HG03196 (cell line): Measurements from ENCODE around the gene PPP2R5E.
"Not testable (repeated sequence)": the region's sequence is repeated elsewhere in the genome, so short reads cannot be mapped to it uniquely, and the experiment has no call there.

Experiments used
- ATAC-seq: cut with Tn5 transposase; IDR thresholded peaks from one replicate; pipeline ENCODE4 v1.9.1; 2021; ENCODE audit not compliant: unreplicated experiment

PPP2R5E gene

GRCh38 chr14:63543000-63543825 lies at the start of gene PPP2R5E:
PPP2R5E (minus strand) TSS chr14:63543377; CDS start chr14:63539685, 3,692 bp downstream.
- ATAC-seq, result peak; percentile 96

DNA sequence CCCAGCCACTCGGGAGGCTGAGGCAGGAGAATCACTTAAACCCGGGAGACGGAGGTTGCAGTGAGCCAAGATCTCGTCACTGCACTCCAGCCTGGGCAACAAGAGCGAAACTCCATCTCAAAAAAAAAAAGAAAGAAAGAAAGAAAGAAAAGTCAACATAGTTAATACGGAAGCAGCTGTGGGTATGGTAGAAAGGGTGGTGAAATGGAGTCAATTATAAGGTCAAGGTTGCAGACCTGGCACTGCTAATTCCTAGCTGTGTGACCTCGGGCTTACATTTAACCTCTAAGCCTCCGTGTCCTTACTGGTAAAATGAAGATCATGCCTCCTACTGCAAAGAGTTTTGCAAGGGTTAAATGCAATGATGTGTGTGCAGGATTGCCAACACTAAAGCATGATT lies 39.9 kb upstream of the PPP2R5E start:
- ATAC-seq, result not testable (repeated sequence)

DNA sequence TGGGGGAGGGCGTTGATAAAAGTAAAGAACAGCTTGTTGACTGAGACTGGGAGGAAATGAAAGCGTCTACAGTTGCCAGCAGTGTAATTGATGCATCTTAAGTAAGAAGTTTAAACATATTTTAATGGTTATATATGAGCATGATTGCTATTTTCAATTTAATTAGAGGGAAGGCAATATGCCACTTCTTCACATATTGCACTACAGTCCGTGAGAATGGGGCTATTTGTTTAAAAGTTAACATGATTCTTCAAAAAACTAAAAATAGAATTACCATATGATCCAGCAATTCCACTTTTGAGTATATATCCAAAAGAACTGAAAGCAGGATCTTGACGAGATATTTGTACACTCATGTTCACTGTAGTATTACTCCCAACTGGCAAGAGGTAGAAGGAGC lies 38.3 kb upstream of the PPP2R5E start:
- no peak for ATAC-seq

DNA sequence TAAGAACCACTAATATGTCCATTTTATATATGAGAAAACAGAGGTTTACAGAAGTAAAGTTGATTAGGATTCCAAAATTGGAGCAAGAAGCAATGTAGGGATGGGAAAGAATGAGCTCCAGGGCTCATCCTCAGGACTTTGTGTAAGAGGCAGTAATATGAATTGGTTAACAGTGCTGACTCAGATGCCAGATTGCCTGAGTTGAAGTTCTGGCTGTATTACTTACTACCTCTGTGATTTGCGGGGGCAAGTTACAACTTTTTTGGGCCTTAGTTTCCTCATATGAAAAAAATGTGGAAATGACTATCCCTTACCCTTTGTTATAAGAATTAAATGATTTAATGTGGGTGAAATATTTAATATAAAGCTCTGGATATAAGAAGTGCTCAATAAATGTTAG lies 35.1 kb upstream of the PPP2R5E start:
- ATAC-seq, result no peak

DNA sequence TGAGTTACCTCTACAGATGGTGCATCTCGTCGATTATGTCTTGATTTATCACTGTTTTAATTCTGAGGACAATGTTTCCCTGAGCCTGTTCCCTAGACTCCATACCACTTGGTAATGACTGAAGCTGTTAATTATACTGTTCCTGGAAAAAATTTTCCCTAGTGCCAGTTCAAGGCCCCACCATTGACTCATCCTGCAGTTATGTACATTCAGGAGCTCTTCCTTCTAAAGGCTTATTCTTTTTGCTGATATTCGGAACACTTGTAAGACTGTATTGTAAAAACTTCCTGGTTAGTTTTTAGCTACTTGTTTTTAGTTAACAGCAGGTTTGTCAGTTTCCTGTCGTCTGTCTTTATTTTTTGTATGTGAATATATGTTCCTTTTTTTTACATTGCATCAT lies 30.4 kb upstream of the PPP2R5E start:
- no peak for ATAC-seq

DNA sequence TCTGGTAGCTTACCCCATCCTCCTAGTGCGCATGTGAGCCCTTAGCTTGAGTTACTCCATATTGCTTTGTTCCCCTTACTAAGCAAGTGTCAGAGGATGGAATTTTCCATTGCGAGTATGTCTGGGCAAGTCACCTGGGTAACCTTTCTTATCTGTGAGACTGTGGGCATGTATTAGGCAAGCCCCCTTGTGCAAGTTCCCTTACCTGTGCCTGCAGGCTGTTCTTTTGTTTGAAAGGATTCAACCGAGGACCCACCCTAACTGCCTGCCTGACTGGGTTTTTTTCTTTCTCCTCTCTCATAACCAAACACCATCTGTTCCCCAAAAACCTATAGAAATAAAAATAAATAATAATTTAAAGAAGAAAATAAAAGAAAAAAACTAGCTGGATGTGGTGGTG lies 22.3 kb upstream of the PPP2R5E start:
- no peak for ATAC-seq

DNA sequence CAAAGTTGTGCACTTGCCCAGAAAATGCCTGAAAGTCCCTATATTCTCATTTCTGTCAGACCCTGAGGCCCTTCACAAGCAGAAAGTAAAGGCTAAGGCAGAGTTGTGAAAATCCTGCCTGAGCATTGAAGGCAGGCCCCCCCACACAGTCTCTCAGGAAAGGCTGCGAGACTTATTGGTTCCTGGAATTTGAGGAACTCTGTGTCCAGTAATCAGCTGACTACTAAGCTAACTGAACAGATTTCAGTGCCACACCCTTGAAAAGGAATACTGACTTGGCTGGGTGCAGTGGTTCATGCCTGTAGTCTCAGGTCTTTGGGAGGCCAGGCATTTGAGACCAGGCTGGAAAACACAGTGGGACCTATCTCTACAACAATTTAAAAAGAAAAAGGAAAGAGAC lies 21.1 kb upstream of the PPP2R5E start:
- no peak for ATAC-seq

DNA sequence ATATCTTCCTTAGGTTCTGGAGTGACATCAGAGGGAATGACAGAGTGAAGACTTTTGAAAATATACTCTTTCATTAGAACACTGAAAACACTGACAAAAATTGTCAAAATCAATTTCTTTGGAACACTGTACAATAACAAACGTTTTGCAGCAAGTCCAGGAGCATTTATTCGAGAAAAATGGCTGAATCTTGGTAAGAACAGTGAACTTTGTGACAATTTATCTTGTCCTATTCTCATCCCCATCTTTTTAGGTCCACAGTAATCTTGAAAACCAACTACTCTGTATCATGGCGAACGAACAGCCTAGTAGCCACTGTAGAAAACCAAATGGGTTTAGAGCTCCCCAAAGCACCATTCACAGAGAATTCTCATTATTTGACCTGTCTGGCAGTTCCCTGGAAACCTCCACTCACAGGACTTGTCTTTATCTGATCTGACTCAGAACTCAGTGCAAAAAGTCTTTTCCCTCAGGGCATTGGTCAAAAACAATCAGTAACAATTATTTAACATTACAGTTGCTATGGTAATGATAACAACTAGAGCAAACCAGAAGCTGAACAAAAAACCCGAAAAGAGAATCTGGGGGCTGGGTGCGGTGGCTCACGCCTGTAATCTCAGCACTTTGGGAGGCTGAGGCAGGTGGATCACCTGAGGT lies 20.3 kb upstream of the PPP2R5E start:
- no peak for ATAC-seq

DNA sequence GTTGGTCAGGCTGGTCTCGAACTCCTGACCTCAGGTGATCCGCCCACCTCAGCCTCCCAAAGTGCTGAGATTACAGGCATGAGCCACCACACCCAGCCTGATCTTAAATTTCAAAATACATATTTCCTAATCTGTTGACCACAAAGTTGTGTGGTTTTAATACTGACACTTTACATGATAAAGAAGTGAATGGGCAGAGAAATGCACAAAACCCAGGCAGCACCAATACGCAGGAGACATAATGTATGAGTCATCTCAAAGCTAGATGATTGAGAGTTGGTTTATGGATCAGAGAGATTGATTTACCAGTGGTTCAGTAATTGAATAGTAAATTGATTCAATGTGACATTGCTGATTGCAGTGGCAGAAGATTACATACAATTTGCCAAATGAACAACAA lies 19.2 kb upstream of the PPP2R5E start:
- no peak for ATAC-seq

DNA sequence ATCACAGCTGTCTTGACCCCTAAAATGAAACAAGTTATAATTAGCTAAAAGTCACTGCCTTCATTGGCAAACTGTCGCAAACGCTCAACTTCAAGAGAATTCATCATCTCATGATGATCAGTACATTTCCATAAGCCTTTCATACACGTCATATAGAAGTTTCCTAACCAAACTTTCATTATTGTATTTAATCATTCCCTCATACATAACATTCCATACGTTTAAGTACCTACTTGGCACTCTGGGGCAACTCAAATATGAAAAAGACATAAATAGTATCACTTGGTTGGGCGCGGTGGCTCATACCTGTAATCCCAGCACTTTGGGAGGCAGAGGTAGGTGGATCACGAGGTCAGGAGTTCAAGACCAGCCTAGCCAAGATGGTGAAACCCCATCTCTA lies 12.4 kb upstream of the PPP2R5E start:
- ATAC-seq, result no peak

DNA sequence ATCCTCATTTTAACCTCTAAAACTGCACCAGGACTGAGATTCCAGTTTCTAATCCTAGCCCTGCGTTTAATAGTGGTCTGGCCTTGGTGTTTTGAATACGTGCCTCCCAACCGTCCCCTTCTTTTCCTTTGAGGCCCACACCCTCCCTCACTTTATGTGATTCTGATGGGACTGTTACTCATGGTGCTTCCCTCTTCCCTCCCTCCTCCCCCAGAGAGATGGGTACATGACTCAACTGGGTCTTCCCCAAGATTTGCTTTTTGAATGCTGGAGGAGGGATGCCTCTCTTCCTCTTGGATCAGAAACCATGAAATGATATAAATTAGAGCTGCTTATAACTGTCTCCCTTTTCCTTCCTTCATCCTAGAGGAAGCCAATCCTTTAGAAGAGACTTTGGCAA lies 8.2 kb upstream of the PPP2R5E start:
- ATAC-seq, result no peak

- ATAC-seq, result no peak
These were observed 4.7 kb upstream of the PPP2R5E start for GRCh38 chr14:63547798-63548335.

GRCh38 chr14:63545431-63545830 lies 2.3 kb upstream of the PPP2R5E start:
- no peak for ATAC-seq

- ATAC-seq, result no peak
These were observed 1.6 kb upstream of the PPP2R5E start for GRCh38 chr14:63544591-63545299.

DNA sequence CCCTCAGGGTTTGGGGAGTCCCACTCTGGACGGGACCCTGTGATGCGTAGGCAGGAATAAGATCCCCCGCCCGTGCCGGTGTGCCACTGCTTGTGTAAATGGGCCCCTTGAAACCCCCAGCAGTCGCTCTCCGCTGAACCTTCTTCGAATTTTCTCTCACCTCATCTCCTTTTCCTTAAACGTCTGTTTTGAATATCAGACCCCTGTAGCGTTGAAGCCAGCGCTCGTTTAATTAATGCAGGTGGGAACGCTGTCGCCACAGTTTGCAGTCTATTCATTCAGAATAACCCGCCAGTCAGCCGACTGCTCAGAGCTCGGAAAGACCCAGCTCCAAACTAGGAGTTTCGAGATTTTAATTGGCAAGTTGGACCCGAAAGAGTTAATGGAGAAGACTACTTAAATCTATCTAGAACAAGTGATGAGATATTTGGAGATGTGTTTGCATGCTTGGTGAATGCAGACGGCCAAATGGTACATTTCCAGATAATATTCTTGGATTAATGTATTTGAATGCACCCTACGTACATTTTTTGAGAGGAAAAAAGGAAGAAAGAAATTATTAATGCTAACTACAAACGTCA lies 739 bp upstream of the PPP2R5E start:
- no peak for ATAC-seq

- no peak for ATAC-seq
These were observed 762 bp downstream of the PPP2R5E start for GRCh38 chr14:63542231-63542999.

DNA sequence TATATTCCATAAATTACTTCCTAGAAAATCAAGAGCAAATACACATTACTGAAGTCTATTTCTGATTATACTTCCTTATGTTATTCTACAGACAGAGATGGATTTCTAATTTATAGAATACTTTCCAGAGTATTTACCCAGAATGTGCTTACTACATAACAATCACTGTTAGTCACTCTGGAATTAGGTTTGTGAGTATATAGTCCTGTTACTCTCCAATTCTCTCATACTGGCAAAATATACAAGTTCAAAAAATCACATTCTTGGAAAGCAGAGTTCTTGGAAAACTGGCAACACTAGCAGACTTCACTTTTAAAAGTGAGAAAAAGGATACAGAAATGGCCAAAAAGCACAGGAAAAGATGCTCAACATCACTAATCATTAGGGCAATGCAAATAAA lies 7.3 kb downstream of the PPP2R5E start:
- no peak for ATAC-seq

DNA sequence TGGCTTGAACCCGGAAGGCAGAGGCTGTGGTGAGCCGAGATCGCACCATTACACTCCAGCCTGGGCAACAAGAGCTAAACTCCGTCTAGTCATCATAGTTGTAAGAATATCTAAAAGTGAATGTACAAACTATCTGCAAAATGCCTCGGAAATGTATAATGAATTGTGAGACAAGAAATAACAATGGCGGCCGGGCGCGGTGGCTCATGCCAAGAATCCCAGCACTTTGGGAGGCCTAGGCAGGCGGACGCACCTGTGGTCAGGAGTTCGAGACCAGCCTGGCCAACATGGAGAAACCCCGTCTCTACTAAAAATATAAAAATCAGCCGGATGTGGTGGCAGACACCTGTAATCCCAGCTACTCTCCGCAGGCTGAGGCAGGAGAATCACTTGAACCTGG lies 9.7 kb downstream of the PPP2R5E start:
- ATAC-seq, result no peak

GRCh38 chr14:63524537-63525155 lies 18.5 kb downstream of the PPP2R5E start:
- ATAC-seq, result no peak
